CD4-positive, alpha-beta T cell treated with Interleukin-17A for 1 hour (primary cell): Measurements from ENCODE around the gene SPON1.
"Not testable (repeated sequence)": the region's sequence is repeated elsewhere in the genome, so short reads cannot be mapped to it uniquely, and the experiment has no call there.

Experiments
- DNase-seq: peaks from one replicate; pipeline ENCODE4 v3.0.0-alpha.2; 2020

The SPON1 gene

GRCh38 chr11:13962562-13963168 lies at the start of gene SPON1:
SPON1 (plus strand) TSS chr11:13962723; CDS start chr11:13962905, 182 bp downstream.
- peak; percentile 16 for DNase-seq

- DNase-seq = no peak
Measured at GRCh38 chr11:13917264-13917663, 45.3 kb upstream of the SPON1 start.

- DNase-seq = no peak
Measured at GRCh38 chr11:13917904-13918303, 44.6 kb upstream of the SPON1 start.

GRCh38 chr11:13920756-13921155 lies 41.8 kb upstream of the SPON1 start:
- DNase-seq = no peak

GRCh38 chr11:13921545-13921944 lies 41.0 kb upstream of the SPON1 start:
- no peak for DNase-seq

- no peak for DNase-seq
Measured at GRCh38 chr11:13923182-13923581, 39.3 kb upstream of the SPON1 start.

- peak; percentile 45 for DNase-seq
Measured at GRCh38 chr11:13923716-13924650, 38.5 kb upstream of the SPON1 start.

- DNase-seq = no peak
Measured at GRCh38 chr11:13924801-13925327, 37.7 kb upstream of the SPON1 start.

GRCh38 chr11:13926366-13926765 lies 36.2 kb upstream of the SPON1 start:
- not testable (repeated sequence) for DNase-seq

- DNase-seq = no peak
Measured at GRCh38 chr11:13926981-13927380, 35.5 kb upstream of the SPON1 start.

- DNase-seq = no peak
Measured at GRCh38 chr11:13927481-13927880, 35.0 kb upstream of the SPON1 start.

GRCh38 chr11:13928566-13929251 lies 33.8 kb upstream of the SPON1 start:
- DNase-seq = no peak

GRCh38 chr11:13929395-13929891 lies 33.1 kb upstream of the SPON1 start:
- DNase-seq = no peak

GRCh38 chr11:13931356-13931755 lies 31.2 kb upstream of the SPON1 start:
- no peak for DNase-seq

- DNase-seq = not testable (repeated sequence)
Measured at GRCh38 chr11:13937154-13937553, 25.4 kb upstream of the SPON1 start.

GRCh38 chr11:13938829-13939228 lies 23.7 kb upstream of the SPON1 start:
- peak; percentile 44 for DNase-seq

GRCh38 chr11:13939961-13940906 lies 22.3 kb upstream of the SPON1 start:
- DNase-seq = peak; percentile 52

- no peak for DNase-seq
Measured at GRCh38 chr11:13940907-13941256, 21.6 kb upstream of the SPON1 start.

- DNase-seq = no peak
Measured at GRCh38 chr11:13941775-13942174, 20.7 kb upstream of the SPON1 start.

GRCh38 chr11:13942378-13942777 lies 20.1 kb upstream of the SPON1 start:
- no peak for DNase-seq

GRCh38 chr11:13942971-13943381 lies 19.5 kb upstream of the SPON1 start:
- no peak for DNase-seq

- no peak for DNase-seq
Measured at GRCh38 chr11:13944016-13944415, 18.5 kb upstream of the SPON1 start.
